ENCODE data around the gene TSC22D4. TPM values are rescaled to one million over a fixed set of nuclear protein-coding genes. Genes with fewer than 3 reads are reported as not detected.

TSC22D4 gene
- total and polyA plus RNA-seq, 2 donors (not counting 1 experiment from before 2014, with no cell fraction given), result 13.2 to 21.1 TPM

DNA sequence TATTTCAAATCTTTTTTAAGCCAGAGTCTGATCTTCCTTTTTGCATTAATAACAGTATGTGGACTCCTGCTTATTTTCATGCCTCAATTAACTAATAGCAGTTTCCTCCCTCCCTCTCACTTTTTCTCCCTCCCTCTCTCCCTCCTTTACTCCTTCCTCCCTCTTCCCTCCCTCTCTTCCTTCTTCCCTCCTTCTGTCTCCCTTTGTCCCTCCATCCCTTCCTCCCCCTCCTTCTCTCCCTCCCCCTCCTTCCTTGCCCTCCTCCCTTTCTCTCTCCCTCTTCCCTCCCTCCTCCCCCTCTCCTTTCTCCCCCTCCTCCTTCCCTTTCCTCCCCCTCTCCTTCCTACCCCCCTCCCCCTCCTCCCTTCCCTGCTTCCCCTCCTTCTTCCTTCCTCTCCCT lies 52.5 kb downstream of the TSC22D4 start:
- H3K4me3 ChIP-seq (replicated peaks in 1 of 4; ENCODE audit: control extremely low read depth in 1 of 4, insufficient read depth in 1 of 4, low read depth in 3 of 4, low read length in 4 of 4), result no peak overlapping the region
- no peak for DNase-seq (ENCODE audit: low read depth in 2 of 2)
- no peak overlapping the region for H3K9ac ChIP-seq (ENCODE audit: insufficient read depth, low read length)
- H3K9me3 ChIP-seq (ENCODE audit: control insufficient read depth, insufficient read depth, low read depth, low read length), result no peaks in the 10 kb centered on the region
- no peak overlapping the region for H3K4me2 ChIP-seq (ENCODE audit: extremely low read depth, insufficient read depth, low read length)
- peaks cover 12% of the 10 kb centered on the region for H3K79me2 ChIP-seq (ENCODE audit: control insufficient read depth, insufficient read depth, low read length)
- H3K27ac ChIP-seq (ENCODE audit: insufficient read depth, low read length), result no peak overlapping the region
- TF ChIP-seq EZH2 (IDR thresholded peaks at IDR 0.05; ENCODE audit: low read length, missing control alignments), result no peak
- TF ChIP-seq, protein P1, sequence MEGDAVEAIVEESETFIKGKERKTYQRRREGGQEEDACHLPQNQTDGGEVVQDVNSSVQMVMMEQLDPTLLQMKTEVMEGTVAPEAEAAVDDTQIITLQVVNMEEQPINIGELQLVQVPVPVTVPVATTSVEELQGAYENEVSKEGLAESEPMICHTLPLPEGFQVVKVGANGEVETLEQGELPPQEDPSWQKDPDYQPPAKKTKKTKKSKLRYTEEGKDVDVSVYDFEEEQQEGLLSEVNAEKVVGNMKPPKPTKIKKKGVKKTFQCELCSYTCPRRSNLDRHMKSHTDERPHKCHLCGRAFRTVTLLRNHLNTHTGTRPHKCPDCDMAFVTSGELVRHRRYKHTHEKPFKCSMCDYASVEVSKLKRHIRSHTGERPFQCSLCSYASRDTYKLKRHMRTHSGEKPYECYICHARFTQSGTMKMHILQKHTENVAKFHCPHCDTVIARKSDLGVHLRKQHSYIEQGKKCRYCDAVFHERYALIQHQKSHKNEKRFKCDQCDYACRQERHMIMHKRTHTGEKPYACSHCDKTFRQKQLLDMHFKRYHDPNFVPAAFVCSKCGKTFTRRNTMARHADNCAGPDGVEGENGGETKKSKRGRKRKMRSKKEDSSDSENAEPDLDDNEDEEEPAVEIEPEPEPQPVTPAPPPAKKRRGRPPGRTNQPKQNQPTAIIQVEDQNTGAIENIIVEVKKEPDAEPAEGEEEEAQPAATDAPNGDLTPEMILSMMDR (conservative IDR thresholded peaks at IDR 0.05 in 1 of 2, IDR thresholded peaks at IDR 0.05 in 1 of 2; ENCODE audit: low read depth in 1 of 2, low read length in 2 of 2), result no peak
- no peaks in the 10 kb centered on the region for H3K27me3 ChIP-seq (ENCODE audit: control insufficient read depth, insufficient read depth, low read length)
- no peak overlapping the region for H2AFZ ChIP-seq (ENCODE audit: low read length)
- H4K20me1 ChIP-seq (ENCODE audit: control insufficient read depth, extremely low read depth, insufficient read depth, low read length), result no peaks in the 10 kb centered on the region
- H3K4me1 ChIP-seq (ENCODE audit: control insufficient read depth, extremely low read depth, insufficient read depth, low read length), result peaks cover 4% of the 10 kb centered on the region
- H3K36me3 ChIP-seq (ENCODE audit: control insufficient read depth, insufficient read depth, low read length), result peaks cover 3% of the 10 kb centered on the region

DNA sequence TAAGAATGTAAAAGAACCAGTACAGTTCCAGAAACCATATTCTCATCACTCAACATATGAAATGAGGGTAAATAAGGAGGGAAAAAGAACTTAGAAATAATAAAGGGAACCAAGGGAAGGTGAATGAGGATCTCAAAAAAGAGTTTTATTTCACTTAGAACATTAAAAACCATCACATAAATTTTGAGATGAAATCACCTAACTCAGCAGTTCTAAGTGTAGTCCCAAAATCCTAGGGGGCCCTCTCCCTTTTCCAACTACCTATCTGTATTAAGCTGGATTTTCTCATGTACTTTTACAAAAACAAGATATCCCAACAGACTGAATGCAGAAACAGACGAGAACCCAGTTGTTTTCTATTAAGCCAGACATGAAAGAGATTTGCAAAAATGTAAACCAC lies 53.7 kb downstream of the TSC22D4 start:
- H3K9me3 ChIP-seq (ENCODE audit: control insufficient read depth, insufficient read depth, low read depth, low read length), result no peaks in the 10 kb centered on the region
- H3K4me2 ChIP-seq (ENCODE audit: extremely low read depth, insufficient read depth, low read length), result no peak overlapping the region
- H3K36me3 ChIP-seq (ENCODE audit: control insufficient read depth, insufficient read depth, low read length), result no peaks in the 10 kb centered on the region
- DNase-seq (ENCODE audit: low read depth in 2 of 2), result no peak
- no peak overlapping the region for H2AFZ ChIP-seq (ENCODE audit: low read length)
- H3K27ac ChIP-seq (ENCODE audit: insufficient read depth, low read length), result no peak overlapping the region
- TF ChIP-seq EZH2 (IDR thresholded peaks at IDR 0.05; ENCODE audit: low read length, missing control alignments), result no peak
- TF ChIP-seq, protein P1 (conservative IDR thresholded peaks at IDR 0.05 in 1 of 2, IDR thresholded peaks at IDR 0.05 in 1 of 2; ENCODE audit: low read depth in 1 of 2, low read length in 2 of 2), result no peak
- peaks cover under 1% of the 10 kb centered on the region for H3K79me2 ChIP-seq (ENCODE audit: control insufficient read depth, insufficient read depth, low read length)
- H3K4me1 ChIP-seq (ENCODE audit: control insufficient read depth, extremely low read depth, insufficient read depth, low read length), result no peaks in the 10 kb centered on the region
- H3K27me3 ChIP-seq (ENCODE audit: control insufficient read depth, insufficient read depth, low read length), result no peaks in the 10 kb centered on the region
- H4K20me1 ChIP-seq (ENCODE audit: control insufficient read depth, extremely low read depth, insufficient read depth, low read length), result no peaks in the 10 kb centered on the region
- no peak overlapping the region for H3K4me3 ChIP-seq (replicated peaks in 1 of 4; ENCODE audit: control extremely low read depth in 1 of 4, insufficient read depth in 1 of 4, low read depth in 3 of 4, low read length in 4 of 4)
- H3K9ac ChIP-seq (ENCODE audit: insufficient read depth, low read length), result no peak overlapping the region

DNA sequence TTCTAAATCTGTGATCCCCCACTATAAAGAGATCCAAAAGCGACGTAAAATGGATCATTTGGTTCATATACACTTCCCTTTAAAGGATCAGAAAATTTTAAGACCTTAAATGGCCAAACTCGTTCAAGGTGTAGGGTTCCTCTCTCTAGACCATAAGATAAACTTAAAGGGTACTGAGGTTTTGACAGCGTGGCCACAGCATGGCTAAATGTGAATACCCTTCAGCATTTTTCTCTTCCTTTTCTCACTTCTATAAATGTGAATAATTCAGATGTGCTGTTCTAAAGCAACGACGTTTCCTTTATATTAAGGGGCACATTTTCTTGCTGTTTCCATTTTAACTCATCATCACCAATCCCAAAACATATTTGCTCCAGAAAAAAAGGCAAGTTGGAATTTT lies 55.7 kb downstream of the TSC22D4 start:
- no peak overlapping the region for H3K9ac ChIP-seq (ENCODE audit: insufficient read depth, low read length)
- no peak overlapping the region for H3K4me3 ChIP-seq (replicated peaks in 1 of 4; ENCODE audit: control extremely low read depth in 1 of 4, insufficient read depth in 1 of 4, low read depth in 3 of 4, low read length in 4 of 4)
- TF ChIP-seq, protein P1 (conservative IDR thresholded peaks at IDR 0.05 in 1 of 2, IDR thresholded peaks at IDR 0.05 in 1 of 2; ENCODE audit: low read depth in 1 of 2, low read length in 2 of 2), result no peak
- no peak for TF ChIP-seq EZH2 (IDR thresholded peaks at IDR 0.05; ENCODE audit: low read length, missing control alignments)
- no peaks in the 10 kb centered on the region for H4K20me1 ChIP-seq (ENCODE audit: control insufficient read depth, extremely low read depth, insufficient read depth, low read length)
- H3K4me2 ChIP-seq (ENCODE audit: extremely low read depth, insufficient read depth, low read length), result no peak overlapping the region
- H3K9me3 ChIP-seq (ENCODE audit: control insufficient read depth, insufficient read depth, low read depth, low read length), result no peaks in the 10 kb centered on the region
- H3K27me3 ChIP-seq (ENCODE audit: control insufficient read depth, insufficient read depth, low read length), result no peaks in the 10 kb centered on the region
- no peak for DNase-seq (ENCODE audit: low read depth in 2 of 2)
- H3K4me1 ChIP-seq (ENCODE audit: control insufficient read depth, extremely low read depth, insufficient read depth, low read length), result no peaks in the 10 kb centered on the region
- H3K27ac ChIP-seq (ENCODE audit: insufficient read depth, low read length), result no peak overlapping the region
- H2AFZ ChIP-seq (ENCODE audit: low read length), result no peak overlapping the region
- no peaks in the 10 kb centered on the region for H3K36me3 ChIP-seq (ENCODE audit: control insufficient read depth, insufficient read depth, low read length)
- H3K79me2 ChIP-seq (ENCODE audit: control insufficient read depth, insufficient read depth, low read length), result no peaks in the 10 kb centered on the region

Measured in fibroblast of lung (primary cell).